WTC11 (cell line): ENCODE measurements around the gene ALK. TPM values are rescaled to one million over a fixed set of nuclear protein-coding genes. Genes with fewer than 3 reads are reported as not detected.

Experiments used
- ATAC-seq: fragments of 200-7000 bp; cut with Tn5 transposase; 2 replicates; pipeline ENCODE4 v1.10.0; 2021; ENCODE audit warnings: mild to moderate bottlenecking, moderate library complexity
- CTCF ChIA-PET: fragments of 300-600 bp; sonication (Branson Sonifier 250); formaldehyde crosslinking; loops from one replicate; lab custom pipeline; 2021; ENCODE audit warnings: antibody characterized with exemption; lab: Charles Lee
- POLR2A ChIA-PET: fragments of 350-600 bp; sonication (Branson Sonifier 250); formaldehyde crosslinking; loops from one replicate; lab custom pipeline; 2021; ENCODE audit warnings: antibody characterized with exemption; lab: Charles Lee
- DNase-seq: peaks from one replicate; pipeline ENCODE4 v3.0.0; 2021; ENCODE audit warnings: low spot score
- H3K27ac Mint-ChIP-seq: 2 replicates; pipeline ENCODE4 v1.8.0; 2021; ENCODE audit warnings: mixed read lengths
- H3K27me3 Mint-ChIP-seq: 2 replicates; pipeline ENCODE4 v1.8.0; 2021; ENCODE audit warnings: low read depth, mild to moderate bottlenecking, moderate library complexity, mixed read lengths
- H3K36me3 Mint-ChIP-seq: 2 replicates; pipeline ENCODE4 v1.8.0; 2021; ENCODE audit warnings: mixed read lengths
- H3K4me1 Mint-ChIP-seq: 2 replicates; pipeline ENCODE4 v1.8.0; 2022; ENCODE audit warnings: mixed read lengths
- H3K4me3 Mint-ChIP-seq: 2 replicates; pipeline ENCODE4 v1.8.0; 2021; ENCODE audit warnings: mild to moderate bottlenecking, moderate library complexity, mixed read lengths
- H3K9me3 Mint-ChIP-seq: 2 replicates; pipeline ENCODE4 v1.8.0; 2021; ENCODE audit warnings: mixed read lengths
- AR ChIP-seq: fragments of 250-450 bp; sonication (Bioruptor Pico); IDR thresholded peaks from 2 replicates; pipeline ENCODE4 v1.9.0; 2021; ENCODE audit warnings: mild to moderate bottlenecking
- ERG ChIP-seq: fragments of 250-450 bp; sonication (Bioruptor Pico); IDR thresholded peaks from 2 replicates; pipeline ENCODE4 v1.8.0; 2021; ENCODE audit warnings: mild to moderate bottlenecking
- IRF2 ChIP-seq: sonication (generic); formaldehyde crosslinking; IDR thresholded peaks from 2 replicates; pipeline ENCODE4 v1.8.0; 2022; ENCODE audit warnings: low read depth, missing genetic modification reagents, borderline replicate concordance
- KAT7 ChIP-seq: sonication (generic); formaldehyde crosslinking; IDR thresholded peaks from 2 replicates; pipeline ENCODE4 v1.8.1; 2023; ENCODE audit warnings: missing genetic modification reagents, mild to moderate bottlenecking, borderline replicate concordance
- NFE2L1 ChIP-seq: sonication (generic); formaldehyde crosslinking; IDR thresholded peaks from 2 replicates; pipeline ENCODE4 v1.8.1; 2023; ENCODE audit warnings: missing genetic modification reagents
- PRDM15 ChIP-seq: sonication (generic); formaldehyde crosslinking; IDR thresholded peaks from 2 replicates; pipeline ENCODE4 v1.8.0; 2022; ENCODE audit warnings: missing genetic modification reagents
- RELA ChIP-seq: sonication (generic); formaldehyde crosslinking; IDR thresholded peaks from 2 replicates; pipeline ENCODE4 v1.8.1; 2022; ENCODE audit warnings: missing genetic modification reagents, mild to moderate bottlenecking, borderline replicate concordance
- SOX15 ChIP-seq: fragments of 250-450 bp; sonication (Bioruptor Pico); IDR thresholded peaks from 2 replicates; pipeline ENCODE4 v1.9.0; 2021; ENCODE audit warnings: mild to moderate bottlenecking
- TCF7 ChIP-seq: sonication (generic); formaldehyde crosslinking; IDR thresholded peaks from 2 replicates; pipeline ENCODE4 v1.8.0; 2022; ENCODE audit warnings: mild to moderate bottlenecking, low read depth, missing genetic modification reagents, moderate library complexity
- TEAD4 ChIP-seq: sonication (generic); formaldehyde crosslinking; IDR thresholded peaks from 2 replicates; pipeline ENCODE4 v1.8.0; 2022; ENCODE audit warnings: mild to moderate bottlenecking, missing genetic modification reagents
- ZNF121 ChIP-seq: sonication (generic); formaldehyde crosslinking; IDR thresholded peaks from 2 replicates; pipeline ENCODE4 v1.8.0; 2023; ENCODE audit warnings: missing genetic modification reagents
- ZNF317 ChIP-seq: sonication (generic); formaldehyde crosslinking; IDR thresholded peaks from 2 replicates; pipeline ENCODE4 v1.8.1; 2023; ENCODE audit warnings: low read depth, mild to moderate bottlenecking, moderate library complexity, missing genetic modification reagents, borderline replicate concordance
- ZNF416 ChIP-seq: fragments of 250-450 bp; sonication (Bioruptor Pico); IDR thresholded peaks from 2 replicates; pipeline ENCODE4 v1.9.0; 2021; ENCODE audit warnings: mild to moderate bottlenecking, inconsistent platforms
- ZNF671 ChIP-seq: fragments of 250-450 bp; sonication (Bioruptor Pico); IDR thresholded peaks from 2 replicates; pipeline ENCODE4 v1.8.0; 2021; ENCODE audit warnings: mild to moderate bottlenecking
- total RNA-seq: library from RNA; stranded (reverse); gene quantifications from 3 replicates; pipeline ENCODE4 v1.2.3, GENCODE V29; 2021
- TF ChIP-seq, protein P1 (sequence below): sonication (generic); formaldehyde crosslinking; conservative IDR thresholded peaks from 2 replicates; pipeline ENCODE4 v1.8.1; 2022; ENCODE audit warnings: mild to moderate bottlenecking, missing genetic modification reagents
- TF ChIP-seq, protein P2 (sequence below): sonication (generic); formaldehyde crosslinking; IDR thresholded peaks from 2 replicates; pipeline ENCODE4 v1.8.0; 2023; ENCODE audit warnings: missing genetic modification reagents
- TF ChIP-seq, protein P3 (sequence below): sonication (generic); formaldehyde crosslinking; IDR thresholded peaks from 2 replicates; pipeline ENCODE4 v1.8.1; 2022; ENCODE audit warnings: low read depth, mild to moderate bottlenecking, moderate library complexity, missing genetic modification reagents, borderline replicate concordance
- TF ChIP-seq, protein P4 (sequence below): sonication (generic); formaldehyde crosslinking; IDR thresholded peaks from 2 replicates; pipeline ENCODE4 v1.8.0; 2023; ENCODE audit warnings: missing genetic modification reagents, mild to moderate bottlenecking, borderline replicate concordance
- TF ChIP-seq, protein P5 (sequence below): sonication (generic); formaldehyde crosslinking; IDR thresholded peaks from 2 replicates; pipeline ENCODE4 v1.8.1; 2023; ENCODE audit warnings: mild to moderate bottlenecking, missing genetic modification reagents, moderate library complexity
- TF ChIP-seq, protein P6 (sequence below): fragments of 250-450 bp; sonication (Bioruptor Pico); IDR thresholded peaks from 2 replicates; pipeline ENCODE4 v1.9.0; 2021; ENCODE audit warnings: mild to moderate bottlenecking

Gene ALK
- total RNA-seq, 1 experiment from 2014 or later, result not detected

- Mint-ChIP-seq H3K27me3 (no peaks in the 10 kb centered on the region), H3K4me3 (no peak overlapping the region), H3K9me3 (no peaks in the 10 kb centered on the region), H3K27ac (no peak overlapping the region), H3K4me1 (peaks cover 4% of the 10 kb centered on the region; the same call in 1 of the 2 replicates)
- CTCF ChIA-PET, result interaction anchor here (1.2 kb wide), 1 partner anchor 16 kb away, joined by 4 read pairs; no protein-coding TSS in a partner anchor
- ATAC-seq, result no peak
- POLR2A ChIA-PET, result no interaction called here
- TF ChIP-seq, protein P1, sequence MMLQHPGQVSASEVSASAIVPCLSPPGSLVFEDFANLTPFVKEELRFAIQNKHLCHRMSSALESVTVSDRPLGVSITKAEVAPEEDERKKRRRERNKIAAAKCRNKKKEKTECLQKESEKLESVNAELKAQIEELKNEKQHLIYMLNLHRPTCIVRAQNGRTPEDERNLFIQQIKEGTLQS (CRISPR knock-in tag), result no peak
- TF ChIP-seq IRF2, result no peak
- TF ChIP-seq, protein P2, sequence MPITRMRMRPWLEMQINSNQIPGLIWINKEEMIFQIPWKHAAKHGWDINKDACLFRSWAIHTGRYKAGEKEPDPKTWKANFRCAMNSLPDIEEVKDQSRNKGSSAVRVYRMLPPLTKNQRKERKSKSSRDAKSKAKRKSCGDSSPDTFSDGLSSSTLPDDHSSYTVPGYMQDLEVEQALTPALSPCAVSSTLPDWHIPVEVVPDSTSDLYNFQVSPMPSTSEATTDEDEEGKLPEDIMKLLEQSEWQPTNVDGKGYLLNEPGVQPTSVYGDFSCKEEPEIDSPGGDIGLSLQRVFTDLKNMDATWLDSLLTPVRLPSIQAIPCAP (CRISPR knock-in tag), result no peak
- TF ChIP-seq, protein P3, sequence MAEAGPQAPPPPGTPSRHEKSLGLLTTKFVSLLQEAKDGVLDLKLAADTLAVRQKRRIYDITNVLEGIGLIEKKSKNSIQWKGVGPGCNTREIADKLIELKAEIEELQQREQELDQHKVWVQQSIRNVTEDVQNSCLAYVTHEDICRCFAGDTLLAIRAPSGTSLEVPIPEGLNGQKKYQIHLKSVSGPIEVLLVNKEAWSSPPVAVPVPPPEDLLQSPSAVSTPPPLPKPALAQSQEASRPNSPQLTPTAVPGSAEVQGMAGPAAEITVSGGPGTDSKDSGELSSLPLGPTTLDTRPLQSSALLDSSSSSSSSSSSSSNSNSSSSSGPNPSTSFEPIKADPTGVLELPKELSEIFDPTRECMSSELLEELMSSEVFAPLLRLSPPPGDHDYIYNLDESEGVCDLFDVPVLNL, result no peak
- TF ChIP-seq KAT7, result no peak
- TF ChIP-seq ZNF121 (CRISPR knock-in tag), result no peak
- no peak for TF ChIP-seq ZNF416 (CRISPR knock-in tag)
- TF ChIP-seq TEAD4 (CRISPR knock-in tag), result no peak
- TF ChIP-seq ZNF671 (CRISPR knock-in tag), result no peak
- no peak for TF ChIP-seq PRDM15 (CRISPR knock-in tag)
- TF ChIP-seq ZNF317 (CRISPR knock-in tag), result no peak
- TF ChIP-seq, protein P4, sequence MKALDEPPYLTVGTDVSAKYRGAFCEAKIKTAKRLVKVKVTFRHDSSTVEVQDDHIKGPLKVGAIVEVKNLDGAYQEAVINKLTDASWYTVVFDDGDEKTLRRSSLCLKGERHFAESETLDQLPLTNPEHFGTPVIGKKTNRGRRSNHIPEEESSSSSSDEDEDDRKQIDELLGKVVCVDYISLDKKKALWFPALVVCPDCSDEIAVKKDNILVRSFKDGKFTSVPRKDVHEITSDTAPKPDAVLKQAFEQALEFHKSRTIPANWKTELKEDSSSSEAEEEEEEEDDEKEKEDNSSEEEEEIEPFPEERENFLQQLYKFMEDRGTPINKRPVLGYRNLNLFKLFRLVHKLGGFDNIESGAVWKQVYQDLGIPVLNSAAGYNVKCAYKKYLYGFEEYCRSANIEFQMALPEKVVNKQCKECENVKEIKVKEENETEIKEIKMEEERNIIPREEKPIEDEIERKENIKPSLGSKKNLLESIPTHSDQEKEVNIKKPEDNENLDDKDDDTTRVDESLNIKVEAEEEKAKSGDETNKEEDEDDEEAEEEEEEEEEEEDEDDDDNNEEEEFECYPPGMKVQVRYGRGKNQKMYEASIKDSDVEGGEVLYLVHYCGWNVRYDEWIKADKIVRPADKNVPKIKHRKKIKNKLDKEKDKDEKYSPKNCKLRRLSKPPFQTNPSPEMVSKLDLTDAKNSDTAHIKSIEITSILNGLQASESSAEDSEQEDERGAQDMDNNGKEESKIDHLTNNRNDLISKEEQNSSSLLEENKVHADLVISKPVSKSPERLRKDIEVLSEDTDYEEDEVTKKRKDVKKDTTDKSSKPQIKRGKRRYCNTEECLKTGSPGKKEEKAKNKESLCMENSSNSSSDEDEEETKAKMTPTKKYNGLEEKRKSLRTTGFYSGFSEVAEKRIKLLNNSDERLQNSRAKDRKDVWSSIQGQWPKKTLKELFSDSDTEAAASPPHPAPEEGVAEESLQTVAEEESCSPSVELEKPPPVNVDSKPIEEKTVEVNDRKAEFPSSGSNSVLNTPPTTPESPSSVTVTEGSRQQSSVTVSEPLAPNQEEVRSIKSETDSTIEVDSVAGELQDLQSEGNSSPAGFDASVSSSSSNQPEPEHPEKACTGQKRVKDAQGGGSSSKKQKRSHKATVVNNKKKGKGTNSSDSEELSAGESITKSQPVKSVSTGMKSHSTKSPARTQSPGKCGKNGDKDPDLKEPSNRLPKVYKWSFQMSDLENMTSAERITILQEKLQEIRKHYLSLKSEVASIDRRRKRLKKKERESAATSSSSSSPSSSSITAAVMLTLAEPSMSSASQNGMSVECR (CRISPR knock-in tag), result no peak
- TF ChIP-seq, protein P5, sequence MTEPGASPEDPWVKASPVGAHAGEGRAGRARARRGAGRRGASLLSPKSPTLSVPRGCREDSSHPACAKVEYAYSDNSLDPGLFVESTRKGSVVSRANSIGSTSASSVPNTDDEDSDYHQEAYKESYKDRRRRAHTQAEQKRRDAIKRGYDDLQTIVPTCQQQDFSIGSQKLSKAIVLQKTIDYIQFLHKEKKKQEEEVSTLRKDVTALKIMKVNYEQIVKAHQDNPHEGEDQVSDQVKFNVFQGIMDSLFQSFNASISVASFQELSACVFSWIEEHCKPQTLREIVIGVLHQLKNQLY (CRISPR knock-in tag), result no peak
- TF ChIP-seq RELA (CRISPR knock-in tag), result no peak
- TF ChIP-seq TCF7, result no peak
- TF ChIP-seq SOX15 (CRISPR knock-in tag), result no peak
- no peak for TF ChIP-seq NFE2L1 (CRISPR knock-in tag)
- TF ChIP-seq ERG (CRISPR knock-in tag), result no peak
- no peak for TF ChIP-seq AR (CRISPR knock-in tag)
- TF ChIP-seq, protein P6, sequence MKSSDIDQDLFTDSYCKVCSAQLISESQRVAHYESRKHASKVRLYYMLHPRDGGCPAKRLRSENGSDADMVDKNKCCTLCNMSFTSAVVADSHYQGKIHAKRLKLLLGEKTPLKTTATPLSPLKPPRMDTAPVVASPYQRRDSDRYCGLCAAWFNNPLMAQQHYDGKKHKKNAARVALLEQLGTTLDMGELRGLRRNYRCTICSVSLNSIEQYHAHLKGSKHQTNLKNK, result no peak
- TF ChIP-seq, all 79 proteins: peak for 0
- no peak for DNase-seq
- no peaks in the 10 kb centered on the region for H3K36me3 Mint-ChIP-seq
Observed at GRCh38 chr2:29223257-29223656, 698.1 kb downstream of the ALK start.
